Pancreas (tissue), 10 donors: ENCODE data around the gene PNMA8A. TPM values are rescaled to one million over a fixed set of nuclear protein-coding genes. Genes with fewer than 3 reads are reported as not detected.

ENCODE experiments used
- ATAC-seq, 4 donors: fragments of 200-7000 bp; cut with Tn5 transposase; one replicate each; pipeline versions ENCODE4 v1.8.0 to v1.9.1; 2020; ENCODE audit warnings: mild to moderate bottlenecking in 4 of 4, moderate library complexity in 4 of 4
- DNase-seq, 6 donors: peaks; one replicate each; pipeline ENCODE4 v3.0.0-alpha.2; 2020
- FAIRE-seq: peaks from 2 replicates; lab custom pipeline; 2012; peaks lifted over from hg19 to GRCh38; lab: Jason Lieb, UNC
- H3K27ac ChIP-seq, 4 donors: fragments of 200-600 bp; sonication (generic); 1 replicate in 3 of 4; 2 replicates in 1 of 4; pipeline versions ENCODE4 v1.5.0 to v1.8.0; 2020
- H3K27me3 ChIP-seq, 4 donors: fragments of 200-600 bp; one replicate each; pipeline ENCODE4 v1.8.0; 2021
- H3K36me3 ChIP-seq, 3 donors: fragments of 200-600 bp; sonication (generic) in 1 of 3; one replicate each; pipeline versions ENCODE4 v1.5.0 to v1.8.0; 2020 to 2021
- H3K4me1 ChIP-seq, 3 donors: fragments of 200-600 bp; one replicate each; pipeline ENCODE4 v1.8.0; 2021
- H3K4me3 ChIP-seq, 4 donors: fragments of 200-600 bp; sonication (generic) in 2 of 4; one replicate each; pipeline versions ENCODE4 v1.5.0 to v1.8.0; 2020 to 2021
- H3K9me3 ChIP-seq, 4 donors: fragments of 200-600 bp; one replicate each; pipeline ENCODE4 v1.8.0; 2021
- CTCF ChIP-seq, 4 donors: fragments of 200-600 bp; sonication (generic) in 3 of 4; IDR thresholded peaks; one replicate each; pipeline versions ENCODE4 v1.5.0 to v1.8.0; 2021; ENCODE audit warnings: antibody characterized with exemption in 4 of 4
- WGBS, 2 donors: extraction: QIAGEN DNeasy Blood & Tissue Kit; methylation state at CpG; one replicate each; pipeline ENCODE4 v1.1.7; 2013; 5-methylcytosine and 5-hydroxymethylcytosine counted together
- intact Hi-C, 3 donors: fragments of 100-400 bp; cut with DNase I; formaldehyde crosslinking; loops; one replicate each; pipeline versions ENCODE4 v1.11.1 to v1.14.2; 2022
- polyA plus RNA-seq, 2 donors: library from polyadenylated mRNA; stranded (reverse); fragments of 200-250 nt; gene quantifications; one replicate each; pipeline ENCODE4 v1.2.3, GENCODE V29; 2013
- total RNA-seq, 6 donors: library from RNA; stranded (reverse); fragmentation: NEBNext Ultra II Directional in 4 of 6; extraction: Animal tissue kit (Norgen Biotek cat#: 25700) in 4 of 6; gene quantifications; one replicate each; pipeline versions ENCODE4 v1.2.1 to v1.2.4, GENCODE V29; 2021 to 2023
- donor health status: healthy with polysubstance abuse.
- donor health status: DM: no; HTN: no; CAD: no; lungs with moderate emphysema.
- donor health status: DM: no; HTN: no; CAD: no.
- donor health status: control.
- donor health status: control.
- donor health status: Bipolar disorder and iron deficiency.
- donor health status: DM: yes; HTN: yes; CAD: no.
- donor health status: DM: no; HTN: no; CAD: no.
- donor health status: DM: no; HTN: no; CAD: no.
- donor health status: DM: yes; HTN: yes; CAD: no.

PNMA8A gene
- total and polyA plus RNA-seq, 8 donors = 2.4 to 8.9 (median 5.8) TPM

- TF ChIP-seq CTCF (IDR thresholded peaks at IDR 0.05) = no peak
- no peak overlapping the region for H3K4me3 ChIP-seq
- no peak overlapping the region for H3K27ac ChIP-seq
- ATAC-seq (no peak), DNase-seq (no peak), FAIRE-seq (no peak)
- H3K27me3 ChIP-seq = no peaks in the 10 kb centered on the region
- H3K9me3 ChIP-seq = no peaks in the 10 kb centered on the region
- intact Hi-C loops = no loop called here
- 76 to 87% methylated on average over 7 of the region's 7 CpGs for WGBS, 2 donors
- H3K36me3 ChIP-seq = no peaks in the 10 kb centered on the region
- no peaks in the 10 kb centered on the region for H3K4me1 ChIP-seq
Measured at GRCh38 chr19:46463516-46463915, 7.8 kb downstream of the PNMA8A start.

GRCh38 chr19:46461537-46461936 is 9.8 kb downstream of the PNMA8A start:
- Histone ChIP-seq H3K36me3 (no peaks in the 10 kb centered on the region), H3K27me3 (no peaks in the 10 kb centered on the region), H3K27ac (no peak overlapping the region), H3K4me3 (no peak overlapping the region), H3K4me1 (no peaks in the 10 kb centered on the region), H3K9me3 (no peaks in the 10 kb centered on the region)
- DNase-seq = no peak
- no peak for TF ChIP-seq CTCF (IDR thresholded peaks at IDR 0.05)
- intact Hi-C loops = no loop called here
- no peak for ATAC-seq
- WGBS, 2 donors = 81 to 92% methylated on average over 2 of the region's 2 CpGs
- no peak for FAIRE-seq

GRCh38 chr19:46460981-46461380 is 10.4 kb downstream of the PNMA8A start:
- no peak for TF ChIP-seq CTCF (IDR thresholded peaks at IDR 0.05)
- Histone ChIP-seq H3K27me3 (no peaks in the 10 kb centered on the region), H3K4me3 (no peak overlapping the region), H3K27ac (no peak overlapping the region), H3K36me3 (no peaks in the 10 kb centered on the region), H3K9me3 (no peaks in the 10 kb centered on the region), H3K4me1 (no peaks in the 10 kb centered on the region)
- FAIRE-seq (no peak), DNase-seq (no peak), ATAC-seq (no peak)
- WGBS, 2 donors = 80 to 92% methylated on average over 1 of the region's 1 CpG
- intact Hi-C loops = no loop called here

- intact Hi-C loops = no loop called here
- TF ChIP-seq CTCF (IDR thresholded peaks at IDR 0.05) = no peak
- Histone ChIP-seq H3K4me1 (no peaks in the 10 kb centered on the region), H3K36me3 (no peaks in the 10 kb centered on the region), H3K9me3 (no peaks in the 10 kb centered on the region), H3K27ac (no peak overlapping the region), H3K27me3 (no peaks in the 10 kb centered on the region), H3K4me3 (no peak overlapping the region)
- 60 to 67% methylated on average over 2 of the region's 2 CpGs for WGBS, 2 donors
- FAIRE-seq (no peak), DNase-seq (no peak), ATAC-seq (no peak)
Measured at GRCh38 chr19:46460055-46460454, 11.3 kb downstream of the PNMA8A start.

- no peaks in the 10 kb centered on the region for H3K9me3 ChIP-seq
- no peak for TF ChIP-seq CTCF (IDR thresholded peaks at IDR 0.05)
- no peak for FAIRE-seq
- intact Hi-C loops = no loop called here
- DNase-seq = no peak
- H3K27ac ChIP-seq = no peak overlapping the region
- no peak for ATAC-seq
- H3K36me3 ChIP-seq = no peaks in the 10 kb centered on the region
- no peaks in the 10 kb centered on the region for H3K27me3 ChIP-seq
- WGBS, 2 donors = 92 to 94% methylated on average over 5 of the region's 5 CpGs
- H3K4me1 ChIP-seq = no peaks in the 10 kb centered on the region
- H3K4me3 ChIP-seq = no peak overlapping the region
Measured at GRCh38 chr19:46456930-46457329, 14.4 kb downstream of the PNMA8A start.
